Activated T-cell treated with anti-CD3 and anti-CD28 coated beads, Interleukin-2, amount 50 U/mL, for 48 hours (primary cell): Measurements from ENCODE around the gene RAB1B.

Source experiments
- DNase-seq, 2 experiments: peaks; one replicate each; pipeline ENCODE4 v3.0.0-alpha.2; 2020

The RAB1B gene

DNA sequence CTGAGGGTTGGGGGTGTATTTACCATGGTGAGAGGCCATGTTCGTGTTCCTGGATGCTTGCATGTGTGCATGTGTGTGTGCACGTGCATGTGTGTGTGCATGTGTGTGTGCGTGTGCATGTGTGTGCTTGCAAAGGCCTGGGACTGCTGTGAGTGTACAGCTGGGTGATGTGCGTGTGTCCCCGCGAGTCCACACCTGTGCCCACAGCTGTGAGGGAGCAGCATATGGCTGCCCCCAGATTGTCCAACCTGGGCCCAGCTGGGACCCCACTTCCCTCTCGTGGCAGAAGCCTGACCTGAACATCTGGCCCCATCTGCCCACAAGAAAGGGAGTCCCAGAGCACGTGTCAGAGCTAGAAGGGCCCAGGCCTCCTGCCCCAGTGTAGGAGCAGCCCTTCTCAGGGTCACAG lies 56.8 kb downstream of the RAB1B start:
- no peak for DNase-seq

DNA sequence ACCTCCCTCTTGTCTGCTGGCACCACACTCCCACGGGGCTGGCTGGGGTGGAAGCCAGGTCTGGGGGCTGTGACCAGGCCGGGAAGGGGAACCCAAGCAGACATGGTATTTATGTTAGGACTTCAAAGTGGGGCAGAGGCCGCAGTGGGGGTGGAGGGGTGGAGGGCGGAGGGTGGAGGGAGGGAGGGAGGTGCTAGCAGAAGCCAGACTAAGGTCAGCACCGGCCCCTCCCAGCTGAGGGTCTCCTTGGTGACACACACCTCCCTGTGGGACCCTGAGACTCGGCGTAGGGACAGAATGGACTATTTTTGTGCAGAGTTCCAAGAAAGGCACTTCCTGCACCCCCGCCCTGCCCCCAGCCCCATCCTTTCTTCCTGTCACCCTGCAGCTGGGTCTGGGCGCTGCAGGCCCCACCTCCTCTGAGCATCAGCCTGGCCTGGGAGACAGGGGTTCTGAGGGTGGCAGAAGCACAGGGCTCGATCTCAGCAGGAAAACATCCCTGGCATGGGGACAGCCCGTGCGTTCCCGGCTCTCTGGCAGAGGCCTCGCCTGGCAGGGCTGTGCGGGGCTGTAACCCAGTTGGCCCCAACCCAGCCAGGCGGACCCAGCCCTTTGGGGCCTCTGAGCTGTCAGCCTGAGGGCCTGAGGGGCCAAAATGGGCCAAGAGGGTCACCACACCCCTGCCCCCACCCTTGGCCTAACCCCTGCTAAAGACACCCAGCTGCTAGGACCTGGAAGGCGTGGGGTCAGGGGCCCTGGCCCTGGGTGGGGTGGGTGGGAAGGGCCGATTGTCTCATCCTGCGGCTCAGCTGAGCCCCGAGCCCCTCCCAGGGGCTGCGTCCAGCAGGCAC lies 58.0 kb downstream of the RAB1B start:
- DNase-seq: peak in 1 of 2 experiments; percentile 55
